ENCODE data around the gene PSMB11. TPM values are rescaled to one million over a fixed set of nuclear protein-coding genes. Genes with fewer than 3 reads are reported as not detected.
A peak's percentile ranks its signal among the peaks of the same experiment; 100 is the strongest.

PSMB11 gene
- total RNA-seq, 1 donor from 2014 or later: not detected

DNA sequence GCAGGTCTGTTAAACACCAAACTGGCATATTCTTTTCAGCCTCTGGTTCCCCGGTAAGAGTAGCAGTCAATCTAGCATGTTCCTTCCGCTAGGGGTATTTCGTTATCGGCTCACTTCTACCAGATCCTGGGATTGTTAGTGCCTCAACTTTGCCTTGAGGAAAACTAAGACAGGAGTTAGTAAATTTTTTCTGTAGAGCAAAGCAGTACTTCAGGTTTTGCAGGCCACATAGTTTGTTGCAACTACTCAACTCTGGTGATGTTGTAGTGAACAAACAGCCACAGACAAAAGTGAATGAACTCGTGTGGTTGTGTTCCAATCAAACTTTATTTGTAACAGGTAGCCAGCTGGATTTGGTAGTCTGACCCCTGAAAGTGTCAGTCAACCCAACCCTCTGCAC lies 21.6 kb downstream of the PSMB11 start:
- Mint-ChIP-seq H3K4me3 (no peak overlapping the region), H3K4me1 (peaks cover 2% of the 10 kb centered on the region), H3K27ac (no peak overlapping the region), H3K36me3 (ENCODE audit: low read depth) (peaks cover 94% of the 10 kb centered on the region), H3K9me3 (no peaks in the 10 kb centered on the region), H3K27me3 (no peaks in the 10 kb centered on the region)
- ChIA-PET CTCF (interaction anchor here (1.1 to 10.5 kb wide), 2 partner anchors 13 to 78 kb away, joined by 3 to 284 read pairs; partner anchors contain the start of gene AJUBA), POLR2A (no interaction called here)
- intact Hi-C loops (cut with micrococcal nuclease): no loop called here
- DNase-seq (no peak), ATAC-seq (ENCODE audit: low read depth) (no peak)
- TF ChIP-seq, protein P1, sequence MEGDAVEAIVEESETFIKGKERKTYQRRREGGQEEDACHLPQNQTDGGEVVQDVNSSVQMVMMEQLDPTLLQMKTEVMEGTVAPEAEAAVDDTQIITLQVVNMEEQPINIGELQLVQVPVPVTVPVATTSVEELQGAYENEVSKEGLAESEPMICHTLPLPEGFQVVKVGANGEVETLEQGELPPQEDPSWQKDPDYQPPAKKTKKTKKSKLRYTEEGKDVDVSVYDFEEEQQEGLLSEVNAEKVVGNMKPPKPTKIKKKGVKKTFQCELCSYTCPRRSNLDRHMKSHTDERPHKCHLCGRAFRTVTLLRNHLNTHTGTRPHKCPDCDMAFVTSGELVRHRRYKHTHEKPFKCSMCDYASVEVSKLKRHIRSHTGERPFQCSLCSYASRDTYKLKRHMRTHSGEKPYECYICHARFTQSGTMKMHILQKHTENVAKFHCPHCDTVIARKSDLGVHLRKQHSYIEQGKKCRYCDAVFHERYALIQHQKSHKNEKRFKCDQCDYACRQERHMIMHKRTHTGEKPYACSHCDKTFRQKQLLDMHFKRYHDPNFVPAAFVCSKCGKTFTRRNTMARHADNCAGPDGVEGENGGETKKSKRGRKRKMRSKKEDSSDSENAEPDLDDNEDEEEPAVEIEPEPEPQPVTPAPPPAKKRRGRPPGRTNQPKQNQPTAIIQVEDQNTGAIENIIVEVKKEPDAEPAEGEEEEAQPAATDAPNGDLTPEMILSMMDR (IDR thresholded peaks at IDR 0.05): no peak

DNA sequence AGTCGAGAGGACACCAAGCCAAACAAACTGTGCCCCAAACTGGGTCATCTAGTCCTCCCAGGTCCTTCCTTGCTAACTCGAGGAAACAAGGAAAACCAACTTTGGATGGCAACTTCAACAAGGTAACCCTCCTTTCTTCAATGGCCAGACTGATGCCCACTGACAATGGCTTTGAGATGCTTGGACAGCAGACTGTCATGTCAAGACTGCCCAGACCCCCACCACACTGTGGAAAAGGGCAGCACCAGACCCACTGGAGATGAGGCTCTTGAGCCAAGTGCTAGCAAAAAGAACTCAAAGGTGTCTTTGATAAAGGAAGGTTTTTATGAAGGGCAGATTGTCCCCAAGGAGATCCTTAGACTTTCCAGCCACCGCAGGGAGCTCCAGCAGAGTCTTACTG lies 24.4 kb downstream of the PSMB11 start:
- peaks cover 27% of the 10 kb centered on the region for H3K4me1 Mint-ChIP-seq
- CTCF ChIA-PET: interaction anchor here (1.0 to 2.1 kb wide), 4 partner anchors 9 to 105 kb away, joined by 3 to 5 read pairs (median 4); partner anchors contain the start of gene CDH24
- no peaks in the 10 kb centered on the region for H3K27me3 Mint-ChIP-seq
- H3K36me3 Mint-ChIP-seq (ENCODE audit: low read depth): peaks cover 78% of the 10 kb centered on the region
- ATAC-seq (ENCODE audit: low read depth) (no peak), DNase-seq (no peak)
- H3K4me3 Mint-ChIP-seq: no peak overlapping the region
- no peak overlapping the region for H3K27ac Mint-ChIP-seq
- POLR2A ChIA-PET: interaction anchor here (1.2 kb wide), 1 partner anchor 28 kb away, joined by 4 read pairs; no protein-coding TSS in a partner anchor
- no peaks in the 10 kb centered on the region for H3K9me3 Mint-ChIP-seq
- intact Hi-C loops (cut with micrococcal nuclease): loop anchor here (5.0 kb wide), 1 partner anchor 236 kb away; the partner anchor contains the start of gene PPP1R3E
- TF ChIP-seq, protein P1 (IDR thresholded peaks at IDR 0.05): no peak

DNA sequence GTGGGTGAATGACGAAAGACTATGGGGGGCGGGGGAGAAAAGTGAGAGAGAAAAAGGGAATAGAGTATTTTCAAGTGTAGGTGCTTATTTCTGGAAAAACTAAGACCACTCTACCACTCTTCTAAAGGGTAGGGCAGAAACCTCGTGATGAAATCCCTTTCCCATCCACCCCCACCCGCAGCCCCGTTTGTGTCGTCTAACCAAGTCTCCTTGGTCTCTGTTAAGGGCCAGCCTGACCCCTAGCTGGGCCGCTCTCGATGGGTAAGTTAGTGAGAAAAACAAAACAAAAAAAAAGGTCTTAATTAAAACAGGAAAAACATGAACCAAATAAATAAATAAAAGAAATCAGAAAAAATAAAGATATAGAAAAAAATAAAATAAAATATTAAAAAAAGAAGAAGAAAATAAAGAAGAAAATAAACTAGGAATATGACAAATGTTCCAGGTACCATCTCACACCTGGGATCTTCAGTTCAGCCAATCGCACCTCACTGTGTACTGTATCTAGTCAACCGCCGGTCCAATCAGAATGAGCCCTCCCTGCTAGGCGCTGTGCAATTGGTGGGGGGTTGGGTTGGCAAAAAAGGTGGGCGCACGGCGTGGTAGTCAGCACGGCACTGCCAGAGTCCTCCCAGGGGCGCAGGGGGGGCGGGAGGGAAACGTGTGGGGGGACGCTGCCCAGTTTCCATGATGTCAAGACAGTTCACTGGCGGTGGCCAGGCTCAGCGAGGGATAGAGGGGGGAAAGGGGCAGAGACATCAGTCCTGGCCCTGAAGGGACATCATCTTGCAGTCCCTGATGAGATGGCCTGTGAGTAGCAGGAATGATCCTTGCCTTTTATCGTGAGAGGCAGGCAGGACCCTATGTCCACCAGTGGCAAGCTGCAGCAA lies 25.1 kb downstream of the PSMB11 start:
- CTCF ChIA-PET: interaction anchor here (0.7 to 2.2 kb wide), 7 partner anchors 9 to 313 kb away, joined by 3 to 36 read pairs (median 5); partner anchors contain the start of genes ACIN1, C14orf119 and CDH24
- Mint-ChIP-seq H3K4me1 (peaks cover 33% of the 10 kb centered on the region), H3K36me3 (ENCODE audit: low read depth) (peaks cover 80% of the 10 kb centered on the region), H3K27ac (no peak overlapping the region), H3K27me3 (no peaks in the 10 kb centered on the region), H3K4me3 (no peak overlapping the region), H3K9me3 (no peaks in the 10 kb centered on the region)
- intact Hi-C loops (cut with micrococcal nuclease): loop anchor here (5.0 kb wide), 1 partner anchor 235 kb away; the partner anchor contains the start of gene PPP1R3E
- ATAC-seq (ENCODE audit: low read depth) (no peak), DNase-seq (no peak)
- POLR2A ChIA-PET: interaction anchor here (0.5 to 2.0 kb wide), 2 partner anchors 27 to 242 kb away, joined by 5 to 14 read pairs; partner anchors contain the start of genes ACIN1 and C14orf119
- TF ChIP-seq, protein P1 (IDR thresholded peaks at IDR 0.05): no peak

DNA sequence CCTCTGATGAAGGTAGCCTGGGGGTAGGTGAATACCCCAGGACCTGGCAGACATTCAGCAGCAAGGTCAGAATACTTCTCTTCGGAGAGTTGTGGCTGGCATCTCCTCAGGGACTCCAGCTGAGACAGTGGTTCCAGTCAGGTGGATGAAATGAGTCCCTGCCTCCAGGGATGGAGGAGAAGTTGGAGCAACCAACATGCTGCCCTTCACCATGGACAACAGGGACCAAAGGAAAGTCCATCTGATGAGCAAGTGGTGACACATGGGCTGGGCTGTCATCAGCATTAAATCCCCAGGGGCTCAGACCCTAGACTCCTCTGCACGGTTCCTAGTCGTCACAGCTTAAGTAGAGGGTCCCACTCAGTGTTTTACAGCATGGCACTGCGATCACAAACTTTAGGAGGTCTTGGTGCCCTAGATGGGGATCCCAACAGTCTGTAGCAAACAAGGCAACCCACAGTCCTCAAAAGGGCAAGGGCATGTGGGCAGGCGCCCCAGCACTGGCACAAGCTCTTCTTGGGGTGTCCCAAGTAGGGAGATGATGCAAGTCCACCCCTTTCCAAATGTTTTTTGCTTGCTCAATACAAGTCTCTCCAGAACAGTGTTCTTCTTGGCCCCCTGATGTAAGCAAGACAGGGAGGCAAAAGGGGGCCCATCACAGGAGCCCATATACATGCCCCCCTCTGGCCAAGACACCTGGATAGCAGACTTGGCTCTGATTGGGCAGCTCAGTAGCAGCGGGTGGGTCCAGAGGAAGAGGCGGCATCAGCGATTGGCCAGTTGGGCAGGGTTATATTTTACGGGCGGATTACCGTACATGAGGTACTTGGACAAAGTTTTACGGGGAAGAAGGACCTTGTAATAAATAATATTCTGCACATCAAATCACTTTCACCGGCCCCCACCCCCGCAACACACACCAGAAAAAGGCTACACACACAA lies 26.1 kb downstream of the PSMB11 start:
- DNase-seq (no peak), ATAC-seq (ENCODE audit: low read depth) (no peak)
- Mint-ChIP-seq H3K36me3 (ENCODE audit: low read depth) (peaks cover 80% of the 10 kb centered on the region), H3K27me3 (no peaks in the 10 kb centered on the region), H3K27ac (peak overlapping the region; percentile 50), H3K9me3 (no peaks in the 10 kb centered on the region), H3K4me1 (peaks cover 36% of the 10 kb centered on the region), H3K4me3 (no peak overlapping the region)
- TF ChIP-seq, protein P1 (IDR thresholded peaks at IDR 0.05): no peak
- ChIA-PET POLR2A (interaction anchor here (0.5 to 2.0 kb wide), 5 partner anchors 9 to 233 kb away, joined by 4 to 14 read pairs (median 5); partner anchors contain the start of genes ACIN1 and C14orf119), CTCF (interaction anchor here (0.6 to 2.2 kb wide), 43 partner anchors 8 to 512 kb away, joined by 3 to 36 read pairs (median 4); partner anchors contain the start of genes ACIN1, AJUBA, C14orf119 and CDH24)
- intact Hi-C loops (cut with micrococcal nuclease): loop anchor here (2.0 to 5.0 kb wide), 4 partner anchors 33 to 313 kb away; partner anchors contain the start of genes PPP1R3E and PSMB5
